C1 segment of cervical spinal cord (tissue), 14 donors: ENCODE data around the gene ARSB.

ENCODE experiments used
- DNase-seq, 14 donors: peaks; one replicate each; lab custom pipeline; 2025; lab: John Stamatoyannopoulos, UW

The ARSB gene

GRCh38 chr5:78985116-78985724 is at the start of gene ARSB:
Gene ARSB, minus strand, starts transcription at chr5:78985310. Its CDS starts 62 bp downstream, at chr5:78985248.
- DNase-seq = peak in 13 of 14 donors; percentile 41 to 87 (median 71)

GRCh38 chr5:79032782-79033181 is 47.7 kb upstream of the ARSB start:
- no peak for DNase-seq

- DNase-seq = no peak
These were observed 47.1 kb upstream of the ARSB start for GRCh38 chr5:79032031-79032695.

GRCh38 chr5:79031485-79031867 is 46.4 kb upstream of the ARSB start:
- DNase-seq = no peak

GRCh38 chr5:79030663-79031484 is 45.8 kb upstream of the ARSB start:
- DNase-seq = no peak

- peak in 11 of 14 donors; percentile 14 to 61 (median 23) for DNase-seq
These were observed 40.0 kb upstream of the ARSB start for GRCh38 chr5:79025054-79025472.

- no peak for DNase-seq
These were observed 38.8 kb upstream of the ARSB start for GRCh38 chr5:79023947-79024346.

GRCh38 chr5:79023348-79023747 is 38.2 kb upstream of the ARSB start:
- no peak for DNase-seq

- DNase-seq = no peak
These were observed 37.7 kb upstream of the ARSB start for GRCh38 chr5:79022771-79023170.

- DNase-seq = no peak
These were observed 36.6 kb upstream of the ARSB start for GRCh38 chr5:79021753-79022152.

- peak in 8 of 14 donors; percentile 0 to 22 (median 12) for DNase-seq
These were observed 35.9 kb upstream of the ARSB start for GRCh38 chr5:79020861-79021561.

GRCh38 chr5:79014631-79015030 is 29.5 kb upstream of the ARSB start:
- no peak for DNase-seq

GRCh38 chr5:79011869-79012268 is 26.8 kb upstream of the ARSB start:
- DNase-seq = no peak

GRCh38 chr5:79011219-79011836 is 26.2 kb upstream of the ARSB start:
- no peak for DNase-seq

- no peak for DNase-seq
These were observed 23.3 kb upstream of the ARSB start for GRCh38 chr5:79008362-79008761.

GRCh38 chr5:79007872-79008271 is 22.8 kb upstream of the ARSB start:
- no peak for DNase-seq

- DNase-seq = no peak
These were observed 21.0 kb upstream of the ARSB start for GRCh38 chr5:79005936-79006631.

GRCh38 chr5:79005151-79005550 is 20.0 kb upstream of the ARSB start:
- DNase-seq = no peak

GRCh38 chr5:79002374-79002773 is 17.3 kb upstream of the ARSB start:
- DNase-seq = no peak

GRCh38 chr5:79001471-79001870 is 16.4 kb upstream of the ARSB start:
- no peak for DNase-seq

- no peak for DNase-seq
These were observed 12.0 kb upstream of the ARSB start for GRCh38 chr5:78997090-78997489.
